Activated naive CD4-positive, alpha-beta T cell treated with anti-CD3 and anti-CD28 coated beads, Interleukin-2, amount 10 ng/mL, durations not matched to agents 7 days and 5 days (primary cell): Measurements from ENCODE around the gene ASIC2.

ENCODE experiments used
- CTCF ChIA-PET: fragments of 350-600 bp; sonication (Branson Sonifier 250); formaldehyde crosslinking; loops from one replicate; lab custom pipeline; 2021; ENCODE audit warnings: antibody characterized with exemption; lab: Charles Lee
- DNase-seq: peaks from one replicate; pipeline ENCODE4 v3.0.0-alpha.2; 2020
- H3K27ac Mint-ChIP-seq: one replicate; pipeline ENCODE4 v1.8.0; 2021; ENCODE audit warnings: mild to moderate bottlenecking, moderate library complexity, mixed read lengths
- H3K27me3 Mint-ChIP-seq: one replicate; pipeline ENCODE4 v1.8.0; 2021; ENCODE audit warnings: mild to moderate bottlenecking, mixed read lengths
- H3K36me3 Mint-ChIP-seq: one replicate; pipeline ENCODE4 v1.8.0; 2021; ENCODE audit warnings: mixed read lengths
- H3K4me1 Mint-ChIP-seq: one replicate; pipeline ENCODE4 v1.8.0; 2021; ENCODE audit warnings: mixed read lengths
- H3K4me3 Mint-ChIP-seq: one replicate; pipeline ENCODE4 v1.8.0; 2021; ENCODE audit warnings: mild to moderate bottlenecking, moderate library complexity, mixed read lengths
- H3K9me3 Mint-ChIP-seq: one replicate; pipeline ENCODE4 v1.8.0; 2021; ENCODE audit warnings: mixed read lengths

ASIC2 gene

GRCh38 chr17:33198954-33199353, 94.1 kb downstream of the ASIC2 start:
- DNase-seq: no peak
- Mint-ChIP-seq H3K4me1 (no peaks in the 10 kb centered on the region), H3K4me3 (no peak overlapping the region), H3K27ac (no peak overlapping the region), H3K27me3 (peaks cover 2% of the 10 kb centered on the region), H3K9me3 (no peaks in the 10 kb centered on the region), H3K36me3 (no peaks in the 10 kb centered on the region)
- CTCF ChIA-PET: no interaction called here

GRCh38 chr17:33197342-33197741, 95.8 kb downstream of the ASIC2 start:
- Mint-ChIP-seq H3K27me3 (peaks cover 12% of the 10 kb centered on the region), H3K27ac (no peak overlapping the region), H3K36me3 (no peaks in the 10 kb centered on the region), H3K4me1 (no peaks in the 10 kb centered on the region), H3K9me3 (no peaks in the 10 kb centered on the region), H3K4me3 (no peak overlapping the region)
- CTCF ChIA-PET: no interaction called here
- no peak for DNase-seq

- CTCF ChIA-PET: no interaction called here
- Mint-ChIP-seq H3K9me3 (no peaks in the 10 kb centered on the region), H3K36me3 (no peaks in the 10 kb centered on the region)
These were observed 96.2 kb downstream of the ASIC2 start for GRCh38 chr17:33196883-33197282.

GRCh38 chr17:33192951-33193911, 99.9 kb downstream of the ASIC2 start:
- no peaks in the 10 kb centered on the region for H3K9me3 Mint-ChIP-seq
- DNase-seq: no peak
- H3K36me3 Mint-ChIP-seq: no peaks in the 10 kb centered on the region
- CTCF ChIA-PET: no interaction called here
- peaks cover 12% of the 10 kb centered on the region for H3K27me3 Mint-ChIP-seq
- no peak overlapping the region for H3K4me3 Mint-ChIP-seq
- no peak overlapping the region for H3K27ac Mint-ChIP-seq
- H3K4me1 Mint-ChIP-seq: no peaks in the 10 kb centered on the region

More at GRCh38 chr17:33196883-33197282, 96.2 kb downstream of the ASIC2 start:
- H3K4me1 Mint-ChIP-seq: no peaks in the 10 kb centered on the region
- DNase-seq: no peak
- H3K27me3 Mint-ChIP-seq: peaks cover 12% of the 10 kb centered on the region
- no peak overlapping the region for H3K4me3 Mint-ChIP-seq
- no peak overlapping the region for H3K27ac Mint-ChIP-seq

GRCh38 chr17:33183487-33184026, 109.5 kb downstream of the ASIC2 start:
- H3K27me3 Mint-ChIP-seq: peaks cover 11% of the 10 kb centered on the region
- no peaks in the 10 kb centered on the region for H3K4me1 Mint-ChIP-seq
- no peak overlapping the region for H3K27ac Mint-ChIP-seq
- no peaks in the 10 kb centered on the region for H3K9me3 Mint-ChIP-seq
- DNase-seq: no peak
- H3K4me3 Mint-ChIP-seq: no peak overlapping the region
- H3K36me3 Mint-ChIP-seq: no peaks in the 10 kb centered on the region
- CTCF ChIA-PET: no interaction called here

- H3K4me1 Mint-ChIP-seq: no peaks in the 10 kb centered on the region
- H3K36me3 Mint-ChIP-seq: no peaks in the 10 kb centered on the region
- H3K9me3 Mint-ChIP-seq: no peaks in the 10 kb centered on the region
- peaks cover 6% of the 10 kb centered on the region for H3K27me3 Mint-ChIP-seq
- no peak overlapping the region for H3K4me3 Mint-ChIP-seq
- no peak for DNase-seq
- CTCF ChIA-PET: no interaction called here
- H3K27ac Mint-ChIP-seq: no peak overlapping the region
These were observed 113.9 kb downstream of the ASIC2 start for GRCh38 chr17:33179151-33179550.

GRCh38 chr17:33178681-33179080, 114.4 kb downstream of the ASIC2 start:
- Mint-ChIP-seq H3K4me3 (no peak overlapping the region), H3K27ac (no peak overlapping the region), H3K4me1 (no peaks in the 10 kb centered on the region), H3K36me3 (no peaks in the 10 kb centered on the region), H3K27me3 (peaks cover 6% of the 10 kb centered on the region), H3K9me3 (no peaks in the 10 kb centered on the region)
- no peak for DNase-seq
- CTCF ChIA-PET: no interaction called here

- peaks cover 3% of the 10 kb centered on the region for H3K27me3 Mint-ChIP-seq
- DNase-seq: no peak
These were observed 117.5 kb downstream of the ASIC2 start for GRCh38 chr17:33175562-33175961.

GRCh38 chr17:33171931-33172330, 121.2 kb downstream of the ASIC2 start:
- H3K4me1 Mint-ChIP-seq: no peaks in the 10 kb centered on the region
- no peaks in the 10 kb centered on the region for H3K36me3 Mint-ChIP-seq
- no peaks in the 10 kb centered on the region for H3K9me3 Mint-ChIP-seq
- CTCF ChIA-PET: no interaction called here
- H3K4me3 Mint-ChIP-seq: no peak overlapping the region
- H3K27me3 Mint-ChIP-seq: peaks cover 3% of the 10 kb centered on the region
- no peak for DNase-seq
- H3K27ac Mint-ChIP-seq: no peak overlapping the region

More at GRCh38 chr17:33175562-33175961, 117.5 kb downstream of the ASIC2 start:
- CTCF ChIA-PET: no interaction called here
- Mint-ChIP-seq H3K27ac (no peak overlapping the region), H3K4me1 (no peaks in the 10 kb centered on the region), H3K9me3 (no peaks in the 10 kb centered on the region), H3K4me3 (no peak overlapping the region), H3K36me3 (no peaks in the 10 kb centered on the region)

GRCh38 chr17:33169580-33170285, 123.4 kb downstream of the ASIC2 start:
- Mint-ChIP-seq H3K27ac (no peak overlapping the region), H3K4me1 (no peaks in the 10 kb centered on the region), H3K27me3 (peaks cover 4% of the 10 kb centered on the region), H3K9me3 (no peaks in the 10 kb centered on the region), H3K4me3 (no peak overlapping the region), H3K36me3 (no peaks in the 10 kb centered on the region)
- DNase-seq: no peak
- CTCF ChIA-PET: no interaction called here

- H3K27me3 Mint-ChIP-seq: peaks cover 4% of the 10 kb centered on the region
- H3K4me3 Mint-ChIP-seq: no peak overlapping the region
- no peaks in the 10 kb centered on the region for H3K9me3 Mint-ChIP-seq
- no peaks in the 10 kb centered on the region for H3K4me1 Mint-ChIP-seq
- no peaks in the 10 kb centered on the region for H3K36me3 Mint-ChIP-seq
- CTCF ChIA-PET: no interaction called here
- no peak overlapping the region for H3K27ac Mint-ChIP-seq
- no peak for DNase-seq
These were observed 125.4 kb downstream of the ASIC2 start for GRCh38 chr17:33167736-33168135.

- Mint-ChIP-seq H3K4me3 (no peak overlapping the region), H3K36me3 (no peaks in the 10 kb centered on the region), H3K9me3 (no peaks in the 10 kb centered on the region), H3K4me1 (no peaks in the 10 kb centered on the region), H3K27me3 (peaks cover 4% of the 10 kb centered on the region), H3K27ac (no peak overlapping the region)
- CTCF ChIA-PET: no interaction called here
- no peak for DNase-seq
These were observed 126.6 kb downstream of the ASIC2 start for GRCh38 chr17:33166472-33166871.

GRCh38 chr17:33164169-33164881, 128.8 kb downstream of the ASIC2 start:
- no peak for DNase-seq
- H3K4me3 Mint-ChIP-seq: no peak overlapping the region
- H3K4me1 Mint-ChIP-seq: no peaks in the 10 kb centered on the region
- CTCF ChIA-PET: no interaction called here
- no peak overlapping the region for H3K27ac Mint-ChIP-seq
- H3K36me3 Mint-ChIP-seq: no peaks in the 10 kb centered on the region
- H3K9me3 Mint-ChIP-seq: no peaks in the 10 kb centered on the region
- H3K27me3 Mint-ChIP-seq: peaks cover 4% of the 10 kb centered on the region

- Mint-ChIP-seq H3K9me3 (no peaks in the 10 kb centered on the region), H3K27ac (no peak overlapping the region), H3K4me3 (no peak overlapping the region), H3K27me3 (peaks cover 4% of the 10 kb centered on the region), H3K36me3 (no peaks in the 10 kb centered on the region), H3K4me1 (no peaks in the 10 kb centered on the region)
- DNase-seq: no peak
- CTCF ChIA-PET: no interaction called here
These were observed 129.4 kb downstream of the ASIC2 start for GRCh38 chr17:33163533-33164168.
